OCI-LY1 (cell line): ENCODE data around the gene MGAT4C.

Source experiments
- EZH2 ChIP-seq: fragments of 200-600 bp; sonication (generic), shearing (Covaris generic); IDR thresholded peaks from 2 replicates; pipeline ENCODE4 v1.8.0; 2017; ENCODE audit warnings: borderline replicate concordance, mixed run types, mild to moderate bottlenecking, antibody characterized with exemption, low read length, moderate library complexity, mixed read lengths
- TF ChIP-seq, protein P1 (sequence below): fragments of 200-600 bp; sonication (generic), shearing (Covaris generic); IDR thresholded peaks from 2 replicates; pipeline ENCODE4 v1.5.1; 2017; ENCODE audit warnings: mild to moderate bottlenecking, antibody characterized with exemption, low read length, moderate library complexity, mixed read lengths

DNA sequence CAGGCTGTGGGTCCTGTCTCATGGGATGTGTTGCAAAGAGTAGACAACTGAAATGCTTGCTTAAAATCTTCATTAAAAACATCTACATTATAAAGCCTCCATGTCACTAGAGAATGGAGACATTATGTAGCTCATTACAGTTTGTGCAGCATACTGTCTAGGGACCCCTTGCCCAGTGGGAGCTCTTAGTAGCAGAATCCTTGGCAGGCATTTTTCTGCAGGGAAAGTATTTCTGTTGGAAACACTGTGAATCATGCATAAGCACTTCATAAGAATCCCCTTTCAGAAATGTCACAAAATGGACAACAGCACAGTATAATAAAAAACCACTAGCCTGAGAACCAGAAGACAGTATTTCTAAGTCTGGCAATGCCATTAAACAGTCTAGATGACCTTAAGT is 174.3 kb downstream of the MGAT4C start:
- TF ChIP-seq, protein P1, sequence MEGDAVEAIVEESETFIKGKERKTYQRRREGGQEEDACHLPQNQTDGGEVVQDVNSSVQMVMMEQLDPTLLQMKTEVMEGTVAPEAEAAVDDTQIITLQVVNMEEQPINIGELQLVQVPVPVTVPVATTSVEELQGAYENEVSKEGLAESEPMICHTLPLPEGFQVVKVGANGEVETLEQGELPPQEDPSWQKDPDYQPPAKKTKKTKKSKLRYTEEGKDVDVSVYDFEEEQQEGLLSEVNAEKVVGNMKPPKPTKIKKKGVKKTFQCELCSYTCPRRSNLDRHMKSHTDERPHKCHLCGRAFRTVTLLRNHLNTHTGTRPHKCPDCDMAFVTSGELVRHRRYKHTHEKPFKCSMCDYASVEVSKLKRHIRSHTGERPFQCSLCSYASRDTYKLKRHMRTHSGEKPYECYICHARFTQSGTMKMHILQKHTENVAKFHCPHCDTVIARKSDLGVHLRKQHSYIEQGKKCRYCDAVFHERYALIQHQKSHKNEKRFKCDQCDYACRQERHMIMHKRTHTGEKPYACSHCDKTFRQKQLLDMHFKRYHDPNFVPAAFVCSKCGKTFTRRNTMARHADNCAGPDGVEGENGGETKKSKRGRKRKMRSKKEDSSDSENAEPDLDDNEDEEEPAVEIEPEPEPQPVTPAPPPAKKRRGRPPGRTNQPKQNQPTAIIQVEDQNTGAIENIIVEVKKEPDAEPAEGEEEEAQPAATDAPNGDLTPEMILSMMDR, result no peak
- TF ChIP-seq EZH2, result no peak
